GM19043 (cell line): ENCODE measurements around the gene TM4SF18.
"Not testable (repeated sequence)": the region's sequence is repeated elsewhere in the genome, so short reads cannot be mapped to it uniquely, and the experiment has no call there.

Experiments used
- ATAC-seq: cut with Tn5 transposase; IDR thresholded peaks from one replicate; pipeline ENCODE4 v1.9.1; 2021; ENCODE audit warnings: low read depth; ENCODE audit not compliant: unreplicated experiment

Gene TM4SF18

GRCh38 chr3:149368674-149369497, 35.5 kb upstream of the TM4SF18 start:
- no peak for ATAC-seq

GRCh38 chr3:149368201-149368673, 34.8 kb upstream of the TM4SF18 start:
- no peak for ATAC-seq

- no peak for ATAC-seq
Observed at GRCh38 chr3:149366941-149367840, 33.8 kb upstream of the TM4SF18 start.

DNA sequence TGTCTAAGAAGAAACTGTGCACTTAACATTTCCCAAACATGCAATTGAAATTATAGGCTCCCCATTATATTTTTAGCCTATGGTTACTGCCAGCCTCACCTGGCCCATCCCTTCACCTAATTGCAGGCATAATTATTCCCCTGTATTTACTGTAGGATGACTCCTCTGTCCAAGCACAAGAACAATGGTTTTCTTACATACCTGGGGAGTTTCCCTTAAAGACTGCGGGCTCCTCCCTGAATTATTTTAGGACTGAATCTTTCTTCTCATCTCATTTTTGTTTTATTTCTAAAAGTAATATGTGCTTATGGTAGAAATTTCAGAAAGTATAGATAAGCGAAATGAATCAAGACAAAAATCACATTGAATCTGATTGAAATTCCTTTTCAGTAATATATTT, 32.6 kb upstream of the TM4SF18 start:
- ATAC-seq: no peak

GRCh38 chr3:149364624-149365023, 31.2 kb upstream of the TM4SF18 start:
- no peak for ATAC-seq

- ATAC-seq: no peak
Observed at GRCh38 chr3:149363053-149363452, 29.6 kb upstream of the TM4SF18 start.

DNA sequence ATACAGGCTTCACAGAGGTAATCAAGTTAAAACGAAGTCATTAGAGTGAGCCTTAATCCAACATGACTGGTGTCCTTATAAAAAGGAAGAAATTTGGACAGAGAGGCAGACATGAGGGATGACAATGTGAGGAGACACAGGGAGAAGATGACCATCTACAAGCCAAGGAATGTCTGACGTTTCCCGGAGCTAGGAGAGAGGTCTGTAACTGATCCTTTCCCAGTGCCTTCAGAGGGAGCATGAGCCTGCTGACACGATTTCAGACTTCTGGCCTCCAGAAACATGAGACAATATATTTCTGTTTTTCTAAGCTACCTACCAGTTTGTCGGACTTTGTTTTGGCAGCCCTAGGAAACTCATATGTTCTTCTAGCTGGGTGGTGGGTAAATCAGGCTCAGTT, 28.9 kb upstream of the TM4SF18 start:
- no peak for ATAC-seq

DNA sequence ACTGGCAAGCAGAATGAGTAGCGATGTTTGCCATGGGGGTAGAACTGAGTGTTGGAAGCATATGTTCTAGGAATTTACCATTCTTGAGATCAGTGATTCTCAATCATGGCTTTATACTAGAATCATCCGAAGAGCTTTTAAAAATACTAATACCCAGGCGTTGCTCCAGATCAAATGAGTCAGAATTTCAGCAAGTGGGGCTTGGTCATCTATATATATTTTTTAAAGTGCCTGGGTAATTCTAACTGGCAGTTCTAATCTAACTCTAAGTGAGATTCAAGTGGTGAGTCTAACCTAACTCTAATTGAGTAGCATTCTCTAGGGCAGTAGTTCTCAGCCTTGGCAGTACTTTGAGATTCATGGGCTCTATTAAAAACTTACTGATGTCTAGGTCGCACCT, 23.2 kb upstream of the TM4SF18 start:
- no peak for ATAC-seq

DNA sequence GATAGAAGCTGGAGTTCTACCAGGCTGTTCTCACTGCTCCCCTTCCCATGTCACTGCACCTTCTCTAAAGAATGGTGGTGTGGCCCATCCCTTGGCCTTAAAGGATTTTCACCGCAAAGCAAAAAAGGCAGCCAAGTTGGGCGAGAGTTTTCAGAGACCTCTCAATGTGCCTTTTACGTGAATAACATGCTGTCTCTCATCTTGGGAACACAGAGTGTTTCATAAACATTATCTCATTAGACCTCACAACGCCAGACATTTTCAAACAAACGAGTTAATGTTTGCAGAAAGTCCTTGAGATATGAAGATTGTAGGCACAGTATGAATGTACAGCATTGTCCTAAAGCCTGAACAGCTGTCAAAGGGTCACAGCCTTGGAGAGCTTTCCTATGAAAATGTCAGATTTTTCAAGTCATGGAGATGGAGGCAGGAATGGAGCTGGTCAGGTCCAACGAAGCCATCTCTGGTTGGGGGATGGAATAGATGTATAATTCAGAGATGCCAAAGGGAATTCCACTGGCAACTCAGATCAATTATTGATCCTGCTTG, 22.7 kb upstream of the TM4SF18 start:
- no peak for ATAC-seq

DNA sequence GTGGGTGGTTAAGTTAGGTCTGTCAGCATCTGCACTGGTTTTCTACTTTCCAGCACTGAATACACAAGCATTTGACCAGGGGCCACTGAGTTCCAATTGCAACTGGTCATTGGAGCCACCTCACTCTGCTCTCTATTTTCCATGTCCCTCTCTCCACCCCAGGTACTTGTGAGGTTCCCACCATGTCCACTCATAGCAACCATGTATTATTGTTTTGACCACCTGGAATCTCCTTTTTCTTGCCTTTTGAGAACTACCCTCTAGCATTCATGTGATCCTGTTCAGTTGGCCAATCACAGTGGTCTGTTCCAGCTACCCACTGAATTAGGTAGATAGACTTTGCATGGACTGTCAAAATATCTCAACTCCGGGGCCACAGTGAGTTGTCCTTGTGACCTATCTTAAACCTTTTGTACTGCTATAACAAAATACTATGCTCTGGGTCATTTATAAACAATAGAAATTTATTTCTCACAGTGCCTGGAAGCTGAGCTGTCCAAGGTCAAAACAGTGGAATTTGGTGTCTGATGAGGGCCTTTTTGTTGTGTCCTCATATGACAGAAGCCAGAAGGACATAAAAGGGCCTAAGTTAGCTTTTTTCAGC, 20.2 kb upstream of the TM4SF18 start:
- ATAC-seq: no peak

DNA sequence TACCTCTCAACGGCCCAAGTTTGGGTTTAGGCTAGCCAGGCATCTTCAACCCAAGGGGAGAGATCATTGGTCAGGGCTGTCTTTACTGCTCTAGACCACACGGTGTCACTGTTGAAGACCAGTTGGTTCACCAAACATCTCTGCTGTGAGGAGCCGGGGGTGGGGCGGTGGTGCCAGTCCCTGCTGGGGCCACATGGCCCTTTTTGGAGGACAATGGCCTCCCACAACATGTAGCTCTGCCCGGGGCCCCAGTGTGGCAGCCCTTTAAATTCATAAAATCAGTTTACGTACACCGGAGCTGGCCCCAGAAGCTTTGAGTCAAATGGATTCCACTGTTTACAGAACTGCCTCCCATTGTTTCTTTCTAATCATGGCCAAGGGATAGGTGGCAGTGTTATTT, 19.1 kb upstream of the TM4SF18 start:
- peak; percentile 94 for ATAC-seq

DNA sequence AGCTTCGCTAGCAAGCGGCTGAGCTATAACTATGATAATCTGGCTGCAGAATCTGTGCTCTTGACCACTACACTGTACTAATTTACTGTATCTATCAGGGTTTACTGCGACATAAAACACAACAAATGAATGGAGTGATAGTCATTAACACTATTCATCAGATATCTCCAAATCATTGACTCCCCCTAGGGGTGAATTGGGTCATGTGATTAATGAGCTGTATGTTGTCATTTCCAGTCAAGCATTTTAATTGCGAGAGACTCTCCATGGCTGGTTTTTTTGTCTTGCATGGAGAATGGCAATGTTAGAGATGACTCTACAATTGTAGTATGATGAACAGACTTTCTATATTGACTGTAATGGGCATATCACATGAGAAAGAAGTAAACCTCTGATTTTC, 10.5 kb upstream of the TM4SF18 start:
- ATAC-seq: no peak

GRCh38 chr3:149342413-149343380, 9.3 kb upstream of the TM4SF18 start:
- no peak for ATAC-seq

- ATAC-seq: no peak
Observed at GRCh38 chr3:149340310-149340933, 7.0 kb upstream of the TM4SF18 start.

DNA sequence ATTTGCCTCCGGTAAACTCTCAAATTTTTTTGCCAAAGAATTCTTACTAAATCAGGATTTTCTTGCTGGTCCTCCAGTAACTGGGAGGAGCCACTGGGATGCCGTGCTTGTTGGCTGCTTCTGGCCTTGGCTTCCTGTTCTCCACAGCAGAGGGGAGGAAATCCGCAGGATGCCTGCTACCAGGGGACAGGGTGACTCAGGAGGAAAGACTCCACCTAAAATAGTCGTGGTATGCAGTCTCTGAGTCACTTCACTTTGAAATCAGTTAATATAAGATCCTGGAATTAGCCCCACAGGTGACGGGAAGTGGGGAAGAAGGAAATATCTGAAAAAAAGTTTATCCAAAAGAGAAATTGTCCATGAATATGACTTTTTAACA, 6.5 kb upstream of the TM4SF18 start:
- no peak for ATAC-seq

- ATAC-seq: not testable (repeated sequence)
Observed at GRCh38 chr3:149337486-149337885, 4.0 kb upstream of the TM4SF18 start.

DNA sequence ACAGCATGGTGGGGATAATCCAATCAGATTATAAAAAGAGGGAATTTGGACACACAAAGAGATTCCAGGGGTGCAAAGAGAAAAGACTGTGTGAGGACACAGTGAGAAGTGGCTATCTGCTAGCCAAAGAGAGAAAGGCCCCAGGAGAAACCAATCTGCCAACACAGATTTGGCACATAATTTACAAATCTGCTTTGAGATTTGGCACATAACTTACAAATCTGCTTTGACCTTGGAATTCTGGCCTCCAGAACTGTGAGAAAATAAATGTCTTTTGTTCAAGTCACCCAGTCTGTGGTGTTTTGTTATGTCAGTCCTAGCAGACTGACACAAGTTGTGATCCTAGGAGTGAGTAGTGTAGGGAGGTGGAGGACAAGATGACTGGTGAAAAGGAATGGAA, 3.5 kb upstream of the TM4SF18 start:
- ATAC-seq: no peak

DNA sequence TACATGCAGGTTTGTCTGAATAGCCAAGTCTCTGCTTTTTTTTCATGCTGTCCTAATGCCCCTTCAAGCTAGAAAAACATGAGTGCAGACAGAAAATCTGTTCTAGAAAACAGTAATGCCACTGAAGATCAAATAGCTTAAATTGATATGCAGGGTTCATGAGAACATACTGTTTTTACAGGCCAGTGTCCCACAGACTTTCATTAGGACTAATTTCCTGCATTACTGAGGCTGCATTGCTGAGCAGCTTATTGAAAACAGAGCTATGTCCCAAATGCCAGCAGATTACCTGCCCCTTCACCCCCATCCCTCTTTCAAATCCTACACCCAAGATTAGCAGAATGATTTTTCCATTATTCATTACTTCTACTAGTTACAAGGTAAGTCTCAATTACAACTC, 665 bp downstream of the TM4SF18 start:
- no peak for ATAC-seq

DNA sequence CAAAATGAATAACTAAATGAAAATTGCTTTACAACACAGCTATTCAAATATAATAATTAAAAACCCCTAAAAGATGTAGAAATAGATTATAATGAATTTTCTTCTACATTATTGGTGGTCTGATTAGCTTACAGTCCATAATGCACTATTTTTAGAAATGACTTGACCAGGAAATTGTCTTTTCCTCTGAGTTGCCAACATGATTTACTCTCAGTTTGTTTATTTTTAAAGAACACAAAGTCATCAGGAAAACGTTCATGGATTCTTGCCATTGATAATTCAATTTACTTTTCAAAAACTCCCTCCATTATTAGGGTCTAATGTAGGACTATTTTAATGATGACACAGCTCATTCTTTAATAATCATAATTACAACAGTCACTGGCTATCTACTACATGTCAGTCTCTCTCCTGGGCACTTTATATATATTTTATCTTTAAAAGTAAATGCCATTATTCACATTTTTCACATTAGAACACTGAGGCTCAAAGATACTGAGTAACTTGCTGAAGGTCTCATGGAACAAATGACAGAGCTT, 1.1 kb downstream of the TM4SF18 start:
- ATAC-seq: no peak
